IMR-90 (cell line): ENCODE measurements around the gene LBHD2. TPM values are rescaled to one million over a fixed set of nuclear protein-coding genes. Genes with fewer than 3 reads are reported as not detected.

ENCODE experiments used
- ATAC-seq: fragments of 200-7000 bp; cut with Tn5 transposase; 2 replicates; pipeline ENCODE4 v1.9.1; 2020; ENCODE audit warnings: low read depth, mild to moderate bottlenecking, moderate library complexity
- BruUV-seq: library from RNA; stranded (reverse); fragments of 400-500 nt; replicated peaks from 2 replicates; lab custom pipeline; 2021; lab: Mats Ljungman, UMichigan
- CTCF ChIA-PET: fragments of 300-600 bp; formaldehyde crosslinking; extraction: SDS; loops from one replicate; lab custom pipeline; 2021; ENCODE audit warnings: antibody characterized with exemption; lab: Yijun Ruan, JAX
- POLR2A ChIA-PET: fragments of 300-600 bp; sonication (Branson Sonifier 250); formaldehyde crosslinking; loops from one replicate; lab custom pipeline; 2022; ENCODE audit warnings: antibody characterized with exemption; ENCODE audit not compliant: unreplicated experiment; lab: Charles Lee
- DNase-seq: peaks from one replicate; pipeline ENCODE4 v3.0.0; 2013
- H2AFZ ChIP-seq: replicated peaks from 2 replicates; pipeline ENCODE3; 2013; ENCODE audit warnings: low read length, mild to moderate bottlenecking; ENCODE audit not compliant: poor library complexity
- H2AK5ac ChIP-seq: 2 replicates; pipeline ENCODE4 v1.6.1; 2013; ENCODE audit warnings: low read depth, low read length, inconsistent platforms
- H2AK9ac ChIP-seq: replicated peaks from 2 replicates; pipeline ENCODE3; 2013; ENCODE audit warnings: mild to moderate bottlenecking, low read depth, low read length, moderate library complexity; ENCODE audit not compliant: poor library complexity
- H2BK120ac ChIP-seq: 2 replicates; pipeline ENCODE4 v1.6.1; 2013; ENCODE audit warnings: low read depth, low read length, inconsistent platforms
- H2BK15ac ChIP-seq: 3 replicates; pipeline ENCODE4 v1.6.1; 2013; ENCODE audit warnings: low read depth, low read length, inconsistent platforms
- H2BK20ac ChIP-seq: 2 replicates; pipeline ENCODE4 v1.6.1; 2013; ENCODE audit warnings: low read depth, mild to moderate bottlenecking, inconsistent platforms, low read length, moderate library complexity
- H2BK5ac ChIP-seq: 2 replicates; pipeline ENCODE4 v1.6.1; 2013; ENCODE audit warnings: mild to moderate bottlenecking, low read depth, low read length, inconsistent platforms; ENCODE audit not compliant: poor library complexity, severe bottlenecking
- H3K14ac ChIP-seq: replicated peaks from 2 replicates; pipeline ENCODE4 v1.6.1; 2013; ENCODE audit warnings: low read depth, low read length, inconsistent platforms
- H3K18ac ChIP-seq: 2 replicates; pipeline ENCODE4 v1.6.1; 2013; ENCODE audit warnings: low read depth, low read length, control low read depth
- H3K23ac ChIP-seq: 2 replicates; pipeline ENCODE4 v1.6.1; 2013; ENCODE audit warnings: low read depth, low read length, inconsistent platforms
- H3K27ac ChIP-seq: 2 replicates; pipeline ENCODE4 v1.5.1; 2013; ENCODE audit warnings: mild to moderate bottlenecking, control low read depth, low read length; ENCODE audit not compliant: insufficient read depth
- H3K27me3 ChIP-seq: 2 replicates; pipeline ENCODE4 v1.6.1; 2013; ENCODE audit warnings: low read length; ENCODE audit not compliant: control insufficient read depth, insufficient read depth
- H3K36me3 ChIP-seq: 2 replicates; pipeline ENCODE4 v1.6.1; 2013; ENCODE audit warnings: low read length, mixed read lengths; ENCODE audit not compliant: control insufficient read depth, insufficient read depth
- H3K4ac ChIP-seq: 2 replicates; pipeline ENCODE4 v1.6.1; 2013; ENCODE audit warnings: low read depth, low read length, inconsistent platforms
- H3K4me1 ChIP-seq: 2 replicates; pipeline ENCODE4 v1.6.1; 2013; ENCODE audit warnings: low read length, mixed read lengths; ENCODE audit not compliant: control insufficient read depth, insufficient read depth
- H3K4me2 ChIP-seq: 2 replicates; pipeline ENCODE4 v1.6.1; 2013; ENCODE audit warnings: low read depth, mild to moderate bottlenecking, control low read depth, low read length, moderate library complexity
- H3K4me3 ChIP-seq: 2 replicates; pipeline ENCODE4 v1.5.1; 2013; ENCODE audit warnings: low read depth, mild to moderate bottlenecking, control low read depth, low read length, moderate library complexity; ENCODE audit not compliant: insufficient read depth
- H3K56ac ChIP-seq: 2 replicates; pipeline ENCODE4 v1.6.1; 2013; ENCODE audit warnings: low read length, inconsistent platforms; ENCODE audit not compliant: insufficient read depth; ENCODE audit errors: extremely low read depth
- H3K79me1 ChIP-seq, 2 experiments: 2 replicates each; pipeline ENCODE4 v1.6.1; 2013; ENCODE audit warnings: low read length in 2 of 2, inconsistent platforms in 1 of 2, low read depth in 1 of 2
- H3K9ac ChIP-seq: 2 replicates; pipeline ENCODE4 v1.6.1; 2013; ENCODE audit warnings: low read depth, low read length, control low read depth
- H3K9me1 ChIP-seq: 2 replicates; pipeline ENCODE4 v1.6.1; 2013; ENCODE audit warnings: low read length, inconsistent platforms; ENCODE audit not compliant: insufficient read depth
- H3K9me3 ChIP-seq: 2 replicates; pipeline ENCODE4 v1.6.1; 2013; ENCODE audit warnings: low read length; ENCODE audit not compliant: control insufficient read depth, insufficient read depth
- H4K20me1 ChIP-seq: 2 replicates; pipeline ENCODE4 v1.6.1; 2013; ENCODE audit warnings: low read length, inconsistent platforms; ENCODE audit not compliant: insufficient read depth
- H4K5ac ChIP-seq: 2 replicates; pipeline ENCODE4 v1.6.1; 2013; ENCODE audit warnings: mild to moderate bottlenecking, low read depth, low read length, control low read depth
- H4K8ac ChIP-seq, 2 experiments: 2 replicates each; pipeline ENCODE4 v1.6.1; 2013; ENCODE audit warnings: low read depth in 2 of 2, low read length in 2 of 2, control low read depth in 1 of 2, inconsistent platforms in 1 of 2
- H4K91ac ChIP-seq: 2 replicates; pipeline ENCODE4 v1.6.1; 2013; ENCODE audit warnings: low read depth, low read length, inconsistent platforms; ENCODE audit not compliant: insufficient read depth
- FOS ChIP-seq: fragments of 150-350 bp; IDR thresholded peaks from 2 replicates; pipeline ENCODE4 v1.6.1; 2016; ENCODE audit warnings: low read depth, low read length
- MAZ ChIP-seq: IDR thresholded peaks from 2 replicates; pipeline ENCODE4 v1.6.1; 2012; ENCODE audit warnings: low read depth, mild to moderate bottlenecking, low read length, improper control_type of control experiment, moderate library complexity, borderline replicate concordance
- MXI1 ChIP-seq: IDR thresholded peaks from 2 replicates; pipeline ENCODE4 v1.6.1; 2012; ENCODE audit warnings: low read depth, mild to moderate bottlenecking, low read length, moderate library complexity, borderline replicate concordance
- NFE2L2 ChIP-seq: fragments of 150-350 bp; IDR thresholded peaks from 2 replicates; pipeline ENCODE4 v1.6.1; 2016; ENCODE audit warnings: low read depth, mild to moderate bottlenecking, low read length
- WGBS, 2 experiments: methylation state at CpG; one replicate each; pipeline versions ENCODE4 v1.1.5 to v1.1.7; 2013; ENCODE audit warnings: missing lambda C conversion rate in 2 of 2; ENCODE audit not compliant: insufficient read length in 1 of 2; ENCODE audit errors: extremely low coverage in 2 of 2; 5-methylcytosine and 5-hydroxymethylcytosine counted together
- dilution Hi-C: fragments of 300-500 bp; cut with HindIII; formaldehyde crosslinking; loops from one replicate; pipeline ENCODE4 v1.14.3; 2018; ENCODE audit warnings: low sequenced_read_pairs; ENCODE audit not compliant: unreplicated experiment
- in situ Hi-C: fragments of 300-500 bp; cut with MboI; formaldehyde crosslinking; loops from 3 replicates; pipeline ENCODE4 v1.14.3; 2019; ENCODE audit warnings: low sequenced_read_pairs, inconsistent platforms, mixed read lengths
- intact Hi-C: fragments of 100-400 bp; cut with micrococcal nuclease; formaldehyde crosslinking; loops from 2 replicates; pipeline ENCODE4 v1.10.0; 2022
- polyA plus RNA-seq, 3 experiments: library from polyadenylated mRNA; depleted of rRNA; stranded (reverse); fragments of >200 nt; gene quantifications; 2 replicates each; pipeline ENCODE4 v1.2.3, GENCODE V29; 2012; ENCODE audit warnings: low replicate concordance in 1 of 3
- total RNA-seq: library from RNA; depleted of rRNA; stranded (reverse); fragments of >200 nt; gene quantifications from 2 replicates; pipeline ENCODE4 v1.2.3, GENCODE V29; 2012

The LBHD2 gene
- total and polyA plus RNA-seq, 2 of the 4 experiments (the other 2 are of a cell fraction) = not detected

- H3K36me3 ChIP-seq = peaks cover 2% of the 10 kb centered on the region; the same call in 1 of the 2 replicates
- peaks cover 10% of the 10 kb centered on the region for H3K4me1 ChIP-seq
- peaks cover 3% of the 10 kb centered on the region for H3K9me1 ChIP-seq
- no TSS peak for BruUV-seq
- DNase-seq (peak; percentile 90), ATAC-seq (peak; percentile 95)
- peak within 1 kb of the TSS; percentile 98 for H2AK5ac ChIP-seq
- POLR2A ChIA-PET = no interaction called here
- peak within 1 kb of the TSS; percentile 43 for H3K56ac ChIP-seq
- peak within 1 kb of the TSS; percentile 100 for H3K4me2 ChIP-seq
- peak within 1 kb of the TSS; percentile 99 for H2AK9ac ChIP-seq
- peaks cover 40% of the 10 kb centered on the region for H4K20me1 ChIP-seq
- H2BK120ac ChIP-seq = no peak within 1 kb of the TSS; the same call in 1 of the 2 replicates
- H2BK5ac ChIP-seq = peak within 1 kb of the TSS; percentile 91
- peak within 1 kb of the TSS; percentile 76 for H3K23ac ChIP-seq
- H3K79me1 ChIP-seq = peaks cover 16 to 51% of the 10 kb centered on the region in 2 experiments; a peak in 3 of 4 replicates
- H2BK15ac ChIP-seq = no peak within 1 kb of the TSS
- H3K27me3 ChIP-seq = no peaks in the 10 kb centered on the region
- no peaks in the 10 kb centered on the region for H3K9me3 ChIP-seq
- H3K18ac ChIP-seq = peak within 1 kb of the TSS; percentile 85
- CTCF ChIA-PET = no interaction called here
- dilution Hi-C loops = no loop called here
- peak within 1 kb of the TSS; percentile 96 for H3K14ac ChIP-seq
- peak within 1 kb of the TSS; percentile 97 for H3K4ac ChIP-seq
- peak within 1 kb of the TSS; percentile 98 for H2AFZ ChIP-seq
- peak within 1 kb of the TSS; percentile 100 for H3K4me3 ChIP-seq
- intact Hi-C loops = loop anchor here (5.0 to 10.0 kb wide), 3 partner anchors 35 to 363 kb away; no protein-coding TSS in a partner anchor
- peak within 1 kb of the TSS; percentile 87; the same call in 1 of the 2 replicates for H4K91ac ChIP-seq
- peak within 1 kb of the TSS; percentile 94 for H4K5ac ChIP-seq
- TF ChIP-seq FOS = no peak
- TF ChIP-seq MXI1 = peak; percentile 22; the same call in 1 of the 2 replicates
- no peak for TF ChIP-seq NFE2L2
- peak; percentile 96; the same call in 1 of the 2 replicates for TF ChIP-seq MAZ
- in situ Hi-C loops = no loop called here
- 0% methylated on average over 51 of the region's 113 CpGs; no CpG with 5 or more reads in 1 of the 2 experiments for WGBS, 2 experiments
- H3K27ac ChIP-seq = peak within 1 kb of the TSS; percentile 97
- no peak within 1 kb of the TSS for H2BK20ac ChIP-seq
- peak within 1 kb of the TSS; percentile 100 for H3K9ac ChIP-seq
- H4K8ac ChIP-seq = peak within 1 kb of the TSS; percentile 90 to 91; a peak in 2 of 4 replicates
These were observed 26.4 kb upstream of the LBHD2 start, which contains the start of gene CDC42BPB for GRCh38 chr14:103057372-103058163. Gene CDC42BPB (minus strand): TSS chr14:103057549. CDS start chr14:103057173, 376 bp downstream.
